Measurements from ENCODE around the gene IRGQ. TPM values are rescaled to one million over a fixed set of nuclear protein-coding genes. Genes with fewer than 3 reads are reported as not detected.

The IRGQ gene
- total RNA-seq, 1 experiment from 2014 or later = 24.1 TPM

DNA sequence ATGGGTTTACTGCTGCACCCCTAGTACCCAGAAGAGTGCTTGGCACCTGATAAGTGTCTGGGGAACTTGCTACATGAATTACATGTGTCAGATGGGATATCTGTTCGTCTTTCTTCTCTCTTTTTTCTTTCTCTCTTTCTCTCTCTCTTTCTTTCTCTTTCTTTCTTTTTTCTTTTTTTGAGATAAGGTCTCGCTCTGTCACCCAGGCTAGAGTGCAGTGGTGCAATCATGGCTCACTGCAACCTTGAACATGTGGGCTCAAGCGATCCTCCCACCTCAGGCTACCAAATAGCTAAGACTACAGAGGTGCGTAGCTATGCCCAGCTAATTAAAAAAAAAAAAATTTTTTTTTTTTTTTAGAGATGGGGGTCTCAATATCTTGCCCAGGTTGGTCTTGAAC, 37.6 kb upstream of the IRGQ start:
- Histone ChIP-seq H3K79me2 (ENCODE audit: insufficient read depth, low read length) (no peaks in the 10 kb centered on the region), H3K4me2 (ENCODE audit: insufficient read depth, insufficient read length, low read length) (no peak overlapping the region), H3K18ac (ENCODE audit: insufficient read length, low read depth, low read length) (no peak overlapping the region), H3K9me3 (ENCODE audit: control insufficient read depth, low read depth, low read length) (no peaks in the 10 kb centered on the region), H3K56ac (ENCODE audit: insufficient read length, low read depth, low read length) (no peak overlapping the region), H2BK5ac (ENCODE audit: insufficient read length, low read length) (no peak overlapping the region), H3K4me1 (ENCODE audit: insufficient read depth, low read length) (peaks cover 3% of the 10 kb centered on the region; the same call in 1 of the 2 replicates), H2AFZ (ENCODE audit: low read length) (no peak overlapping the region), H4K8ac (replicated peaks; ENCODE audit: insufficient read length, low read depth, low read length) (no peak overlapping the region), H2BK12ac (ENCODE audit: insufficient read length, low read depth, low read length) (no peak overlapping the region), H4K20me1 (ENCODE audit: control insufficient read depth, insufficient read depth, insufficient read length) (no peaks in the 10 kb centered on the region), H3K23me2 (ENCODE audit: insufficient read length, low read depth, low read length, poor library complexity, severe bottlenecking) (peaks cover 10% of the 10 kb centered on the region), H2BK120ac (ENCODE audit: low read depth, low read length, poor library complexity, severe bottlenecking) (no peak overlapping the region), H4K91ac (ENCODE audit: insufficient read length, low read depth, low read length) (no peak overlapping the region), H4K5ac (ENCODE audit: insufficient read length, low read depth, low read length) (no peak overlapping the region), H2AK5ac (ENCODE audit: insufficient read length, low read length) (no peak overlapping the region), H3K9ac (ENCODE audit: extremely low read depth, insufficient read length, low read length) (no peak overlapping the region), H3K27ac (ENCODE audit: insufficient read length, low read depth, low read length) (no peak overlapping the region), H2BK15ac (ENCODE audit: low read depth, low read length) (no peak overlapping the region), H3K4ac (ENCODE audit: low read depth, low read length) (no peak overlapping the region), H3K14ac (ENCODE audit: insufficient read depth, low read length) (no peak overlapping the region), H3T11ph (ENCODE audit: low read length) (no peak overlapping the region), H3K27me3 (ENCODE audit: insufficient read depth, low read length) (peaks cover 5% of the 10 kb centered on the region; the same call in 1 of the 2 replicates), H3K79me1 (ENCODE audit: insufficient read depth, low read depth, low read length, poor library complexity, severe bottlenecking) (no peaks in the 10 kb centered on the region), H3K23ac (ENCODE audit: insufficient read length, low read depth, low read length) (no peak overlapping the region), H2BK20ac (ENCODE audit: low read depth, low read length, poor library complexity, severe bottlenecking) (no peak overlapping the region)
- peaks cover 59% of the 10 kb centered on the region for H3K27me3 Mint-ChIP-seq (ENCODE audit: low read depth)
- no peak overlapping the region for H3K27ac Mint-ChIP-seq
- peaks cover 12 to 26% of the 10 kb centered on the region in 2 experiments for H3K4me1 Mint-ChIP-seq
- H3K9me3 Mint-ChIP-seq = no peaks in the 10 kb centered on the region
- no peak for DNase-seq
- no peak overlapping the region for H3K4me3 Mint-ChIP-seq
- WGBS (ENCODE audit: extremely low coverage, insufficient read length, low lambda C conversion rate) = no CpG with 5 or more reads among the region's 4 CpGs
- 0 out of 7 replicates have a peak, but pooled peaks cover 0 to 2% (median 0%) of the 10 kb centered on the region in 3 experiments for H3K36me3 Mint-ChIP-seq (ENCODE audit: insufficient read depth in 1 of 3, low read depth in 3 of 3)
- TF ChIP-seq, protein P1, sequence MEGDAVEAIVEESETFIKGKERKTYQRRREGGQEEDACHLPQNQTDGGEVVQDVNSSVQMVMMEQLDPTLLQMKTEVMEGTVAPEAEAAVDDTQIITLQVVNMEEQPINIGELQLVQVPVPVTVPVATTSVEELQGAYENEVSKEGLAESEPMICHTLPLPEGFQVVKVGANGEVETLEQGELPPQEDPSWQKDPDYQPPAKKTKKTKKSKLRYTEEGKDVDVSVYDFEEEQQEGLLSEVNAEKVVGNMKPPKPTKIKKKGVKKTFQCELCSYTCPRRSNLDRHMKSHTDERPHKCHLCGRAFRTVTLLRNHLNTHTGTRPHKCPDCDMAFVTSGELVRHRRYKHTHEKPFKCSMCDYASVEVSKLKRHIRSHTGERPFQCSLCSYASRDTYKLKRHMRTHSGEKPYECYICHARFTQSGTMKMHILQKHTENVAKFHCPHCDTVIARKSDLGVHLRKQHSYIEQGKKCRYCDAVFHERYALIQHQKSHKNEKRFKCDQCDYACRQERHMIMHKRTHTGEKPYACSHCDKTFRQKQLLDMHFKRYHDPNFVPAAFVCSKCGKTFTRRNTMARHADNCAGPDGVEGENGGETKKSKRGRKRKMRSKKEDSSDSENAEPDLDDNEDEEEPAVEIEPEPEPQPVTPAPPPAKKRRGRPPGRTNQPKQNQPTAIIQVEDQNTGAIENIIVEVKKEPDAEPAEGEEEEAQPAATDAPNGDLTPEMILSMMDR (conservative IDR thresholded peaks at IDR 0.05) = no peak
